Neural progenitor cell (in vitro differentiated cells): Measurements from ENCODE around the gene ZHX3.

Source experiments
- EZH2 ChIP-seq: fragments of 200-600 bp; sonication (generic); IDR thresholded peaks from 2 replicates; pipeline ENCODE4 v1.6.1; 2017; ENCODE audit warnings: antibody characterized with exemption, mild to moderate bottlenecking, moderate library complexity
- TF ChIP-seq, protein P1 (sequence below): fragments of 200-600 bp; sonication (generic); IDR thresholded peaks from 2 replicates; pipeline ENCODE4 v1.5.1; 2017; ENCODE audit warnings: antibody characterized with exemption, mild to moderate bottlenecking

DNA sequence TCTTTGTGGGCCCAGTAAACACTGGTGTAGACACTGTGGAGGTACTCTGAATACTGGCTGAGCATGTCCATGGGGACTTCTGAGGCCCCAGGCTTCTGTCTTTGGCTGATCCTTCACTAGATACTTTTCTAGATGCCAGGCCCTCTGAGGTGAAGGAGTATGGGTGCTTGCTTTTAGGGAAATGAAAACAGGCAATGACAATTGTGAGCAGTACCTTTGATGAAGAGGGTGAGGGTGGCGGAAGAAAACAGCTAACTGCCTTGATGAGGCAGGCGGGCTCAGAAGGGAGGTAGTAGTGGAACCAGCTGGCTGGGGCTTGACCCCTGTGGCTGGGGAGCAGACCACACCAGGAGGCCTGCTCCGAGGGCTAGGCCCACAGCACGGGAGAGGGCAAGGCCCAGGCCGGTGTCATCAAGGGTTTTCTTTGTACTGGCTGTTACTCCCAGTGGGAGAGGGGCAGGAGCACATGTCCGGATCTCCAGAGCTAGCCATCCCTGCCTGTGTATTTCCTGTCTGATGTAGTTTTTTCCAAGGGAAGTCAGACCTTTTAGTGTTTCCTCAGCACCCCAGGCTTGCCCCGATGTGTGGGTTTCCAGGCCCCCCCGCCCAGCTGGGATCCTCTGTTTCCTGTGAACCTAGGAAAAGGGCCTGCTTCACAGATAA, 176.2 kb downstream of the ZHX3 start:
- TF ChIP-seq, protein P1, sequence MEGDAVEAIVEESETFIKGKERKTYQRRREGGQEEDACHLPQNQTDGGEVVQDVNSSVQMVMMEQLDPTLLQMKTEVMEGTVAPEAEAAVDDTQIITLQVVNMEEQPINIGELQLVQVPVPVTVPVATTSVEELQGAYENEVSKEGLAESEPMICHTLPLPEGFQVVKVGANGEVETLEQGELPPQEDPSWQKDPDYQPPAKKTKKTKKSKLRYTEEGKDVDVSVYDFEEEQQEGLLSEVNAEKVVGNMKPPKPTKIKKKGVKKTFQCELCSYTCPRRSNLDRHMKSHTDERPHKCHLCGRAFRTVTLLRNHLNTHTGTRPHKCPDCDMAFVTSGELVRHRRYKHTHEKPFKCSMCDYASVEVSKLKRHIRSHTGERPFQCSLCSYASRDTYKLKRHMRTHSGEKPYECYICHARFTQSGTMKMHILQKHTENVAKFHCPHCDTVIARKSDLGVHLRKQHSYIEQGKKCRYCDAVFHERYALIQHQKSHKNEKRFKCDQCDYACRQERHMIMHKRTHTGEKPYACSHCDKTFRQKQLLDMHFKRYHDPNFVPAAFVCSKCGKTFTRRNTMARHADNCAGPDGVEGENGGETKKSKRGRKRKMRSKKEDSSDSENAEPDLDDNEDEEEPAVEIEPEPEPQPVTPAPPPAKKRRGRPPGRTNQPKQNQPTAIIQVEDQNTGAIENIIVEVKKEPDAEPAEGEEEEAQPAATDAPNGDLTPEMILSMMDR, result no peak
- TF ChIP-seq EZH2, result no peak
